T follicular helper cell (primary cell): ENCODE results near the gene CHRNA3.

Experiments used
- DNase-seq: peaks from one replicate; pipeline ENCODE4 v3.0.0-alpha.2; 2020; ENCODE audit warnings: low read depth
- total RNA-seq, 2 experiments: gene quantifications; one replicate each; lab custom pipeline; 2026; lab: John Stamatoyannopoulos, UW

CHRNA3 gene
- 0 reads per million in 2 experiments for total RNA-seq

DNA sequence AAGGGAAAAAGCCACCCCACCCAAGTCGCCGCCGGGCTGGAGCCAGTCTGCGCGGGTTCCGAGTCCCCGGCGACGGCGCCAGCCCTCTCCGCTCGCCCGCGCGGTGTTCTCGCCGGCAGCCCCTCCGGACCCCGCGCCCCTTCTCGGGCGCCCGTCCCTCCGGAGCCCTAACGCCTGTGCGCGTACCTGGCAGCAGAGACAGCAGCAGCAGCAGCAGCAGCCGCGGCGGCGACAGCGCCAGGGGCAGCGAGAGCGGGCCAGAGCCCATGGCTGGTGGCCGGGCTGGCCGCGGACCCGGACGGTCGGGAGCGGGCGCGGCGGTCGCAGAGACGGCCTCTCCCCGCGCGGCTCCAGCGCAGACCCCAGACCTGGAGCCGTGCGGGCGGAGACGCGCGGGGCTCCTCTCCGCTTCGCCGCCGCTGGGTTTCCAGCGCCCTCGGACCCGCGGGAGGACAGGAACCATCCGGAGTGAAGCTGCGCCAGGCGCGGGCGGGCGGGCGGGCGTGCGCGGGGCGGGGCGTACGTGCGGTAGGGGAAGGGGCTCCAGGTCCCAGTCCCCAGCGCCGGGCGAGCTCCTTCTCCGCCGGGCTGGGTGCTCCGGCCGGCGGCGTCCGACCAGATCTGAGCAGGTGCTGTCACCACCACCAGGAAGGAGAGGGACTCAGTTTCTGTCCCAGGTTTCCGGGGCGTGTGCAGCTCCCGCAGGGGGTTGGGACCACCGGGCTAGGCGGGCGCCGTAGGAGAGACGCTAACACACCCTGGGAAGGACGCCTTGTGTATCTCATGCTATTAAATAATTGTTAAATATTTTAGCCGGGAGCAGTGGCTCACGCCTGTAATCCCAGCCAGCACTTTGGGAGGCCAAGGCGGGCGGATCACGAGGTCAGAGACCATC, at the start of gene CHRNA3:
TSS of gene CHRNA3 (minus strand) at position 470 of the 895 bp plus-strand sequence. CDS start at position 268, 202 bp downstream.
- no peak for DNase-seq

DNA sequence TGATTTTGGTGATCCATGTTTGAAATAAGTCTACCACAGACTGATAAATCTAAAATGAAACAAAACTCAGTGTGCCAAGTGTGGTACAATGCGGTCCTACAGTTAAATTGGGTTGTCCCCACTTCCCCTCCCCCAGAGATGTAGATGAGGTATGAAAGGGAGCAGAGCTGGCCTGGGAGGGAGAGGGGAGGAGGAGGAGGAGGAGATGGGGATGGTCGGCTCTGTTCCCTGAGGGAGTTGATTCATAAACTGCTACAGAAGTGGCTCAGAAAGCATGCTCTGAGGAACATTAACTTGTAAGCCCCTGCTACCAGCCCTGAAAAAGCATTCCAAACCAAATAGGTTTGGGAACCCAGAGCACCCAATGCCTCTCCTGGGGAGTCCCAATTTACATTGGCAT, 48.2 kb upstream of the CHRNA3 start:
- DNase-seq, result no peak

DNA sequence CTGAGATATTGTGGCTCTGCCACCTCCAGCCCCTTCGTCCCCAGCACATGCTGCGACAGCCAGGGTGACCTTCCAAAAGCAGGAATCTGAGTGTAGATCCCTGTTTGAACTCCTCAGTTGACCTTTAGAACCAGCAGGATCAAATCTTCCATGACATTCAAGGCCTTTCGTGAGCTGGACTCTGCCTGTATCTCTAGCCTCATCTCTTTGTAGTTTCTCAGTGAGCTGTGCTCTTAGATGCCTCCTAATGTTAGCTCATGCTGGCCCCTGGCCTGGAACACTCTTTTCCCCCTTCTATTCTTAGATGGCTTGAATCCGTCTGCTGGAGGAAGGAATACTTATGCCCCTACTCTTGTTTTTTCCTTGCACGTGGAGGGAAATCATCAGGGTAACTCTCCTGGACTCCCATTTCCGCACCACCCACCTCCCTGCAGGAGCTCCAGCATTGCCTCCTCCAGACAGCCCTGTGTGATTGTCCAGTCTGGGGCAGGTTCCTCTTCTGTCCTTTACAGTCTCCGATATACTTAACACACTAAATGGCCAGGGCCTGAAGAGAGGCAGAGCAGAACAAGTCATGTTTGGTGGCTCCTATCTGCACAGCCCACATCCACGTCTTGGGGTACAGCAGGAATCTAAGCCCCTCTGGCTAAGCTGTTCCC, 46.9 kb upstream of the CHRNA3 start:
- DNase-seq, result no peak

DNA sequence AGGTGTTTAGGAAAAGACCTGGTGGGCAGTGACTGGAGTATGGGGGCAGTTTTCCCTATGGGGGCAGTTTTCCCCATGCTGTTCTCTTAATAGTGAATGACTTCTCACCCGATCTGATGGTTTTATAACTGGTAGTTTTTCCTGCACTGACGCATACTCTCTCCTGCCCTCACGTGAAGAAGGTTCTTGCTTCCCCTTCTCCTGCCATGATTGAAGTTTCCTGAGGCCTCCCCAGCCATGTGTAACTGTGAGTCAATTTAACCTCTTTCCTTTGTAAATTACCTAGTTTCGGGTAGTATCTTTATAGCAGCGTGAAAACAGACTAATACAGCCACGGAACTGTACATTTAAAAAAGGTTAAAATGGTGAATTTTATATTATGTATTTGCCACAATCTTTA, 45.2 kb upstream of the CHRNA3 start:
- no peak for DNase-seq

DNA sequence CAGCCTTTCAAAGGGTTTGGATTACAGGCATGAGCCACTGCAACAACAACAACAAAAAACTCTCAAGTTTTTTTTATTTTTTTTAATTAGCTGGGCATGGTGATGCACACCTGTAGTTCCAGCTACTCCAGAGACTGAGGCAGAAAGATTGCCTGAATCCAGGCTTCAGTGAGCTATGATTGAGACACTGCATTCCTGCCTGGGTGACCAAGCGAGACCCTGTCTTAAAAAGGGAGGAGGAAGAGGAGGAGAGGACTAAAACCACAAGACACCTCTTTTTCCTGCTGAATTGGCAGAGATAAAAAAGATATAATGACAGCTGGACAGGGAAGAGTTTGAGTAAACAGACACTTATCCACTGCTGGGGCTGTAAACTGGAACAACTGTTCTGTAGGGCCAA, 42.9 kb upstream of the CHRNA3 start:
- no peak for DNase-seq

DNA sequence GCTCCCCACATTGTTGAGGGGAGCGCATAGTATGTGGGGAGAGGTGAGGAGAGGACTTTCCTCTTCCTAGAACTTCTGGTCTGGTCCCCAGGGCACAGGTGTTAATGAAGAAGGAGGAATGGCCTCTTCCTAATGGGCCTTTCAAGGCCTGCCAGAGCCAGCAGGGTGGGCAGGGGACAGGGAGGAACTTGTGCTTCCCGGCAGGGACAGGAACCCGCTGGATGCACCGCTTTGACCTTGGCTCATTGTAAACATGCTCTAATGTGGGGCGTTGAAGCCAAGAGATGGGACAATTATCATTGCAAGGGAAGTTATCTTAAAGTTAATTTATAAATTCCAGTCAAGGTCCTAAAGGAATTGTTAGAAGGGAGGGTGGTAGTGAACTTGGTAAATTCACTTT, 41.2 kb upstream of the CHRNA3 start:
- no peak for DNase-seq

DNA sequence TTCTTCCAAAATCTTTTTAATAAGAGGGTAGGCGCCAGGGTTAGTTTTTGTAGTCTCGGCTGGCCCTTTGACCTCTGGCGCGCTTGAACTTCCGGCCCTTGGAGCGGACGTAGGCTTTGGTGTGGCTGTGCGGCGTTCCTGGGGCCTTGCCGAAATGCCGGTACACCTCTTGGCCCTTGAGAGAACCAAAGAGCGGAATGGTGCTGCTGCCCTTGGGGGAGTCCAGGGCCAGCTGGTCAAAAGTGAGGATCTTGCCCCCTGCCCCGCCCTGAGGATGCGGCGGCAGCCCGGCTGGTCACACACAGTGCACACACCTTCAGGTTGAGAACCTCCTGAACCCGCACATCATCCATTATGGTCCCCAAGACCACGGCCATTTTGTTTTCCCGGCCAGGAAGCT, 40.2 kb upstream of the CHRNA3 start:
- DNase-seq, result no peak

DNA sequence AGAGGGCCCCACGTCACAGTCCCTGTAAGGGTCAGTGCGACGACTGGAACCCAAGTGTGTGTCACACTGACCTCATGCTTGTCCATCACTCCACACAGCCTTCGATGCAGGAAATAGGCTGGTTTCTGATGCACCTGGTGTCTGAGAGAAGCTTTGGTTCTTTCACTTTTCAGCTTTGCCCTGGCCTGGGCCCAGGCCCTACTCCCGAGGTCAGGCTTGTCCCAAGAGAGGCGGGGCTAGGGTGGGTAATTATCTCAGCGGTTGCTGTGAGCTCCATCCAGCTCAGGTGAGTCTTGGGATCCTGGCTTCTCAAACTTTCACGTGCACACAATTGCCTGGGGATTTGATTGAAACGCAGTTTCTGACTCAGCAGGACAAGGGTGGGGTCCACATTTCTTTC, 39.8 kb upstream of the CHRNA3 start:
- DNase-seq, result no peak

DNA sequence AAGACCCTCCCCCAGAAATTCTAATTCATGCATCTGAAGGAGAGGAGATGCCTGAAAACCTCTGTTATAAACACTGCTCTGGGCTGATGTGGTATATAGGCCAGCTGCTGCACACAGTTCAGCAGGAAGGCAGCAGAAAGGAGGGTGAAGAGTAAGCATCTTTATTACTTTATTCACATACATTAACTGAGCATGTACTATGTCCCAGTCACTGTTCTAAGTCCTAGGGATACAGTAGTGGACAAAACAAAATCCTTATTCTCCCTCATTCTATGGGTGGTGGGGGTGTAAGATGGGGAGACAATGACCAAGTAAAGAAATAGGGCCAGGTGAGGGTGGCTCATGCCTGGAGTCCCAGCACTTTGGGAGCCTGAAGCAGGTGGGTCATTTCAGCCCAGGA, 38.0 kb upstream of the CHRNA3 start:
- no peak for DNase-seq

DNA sequence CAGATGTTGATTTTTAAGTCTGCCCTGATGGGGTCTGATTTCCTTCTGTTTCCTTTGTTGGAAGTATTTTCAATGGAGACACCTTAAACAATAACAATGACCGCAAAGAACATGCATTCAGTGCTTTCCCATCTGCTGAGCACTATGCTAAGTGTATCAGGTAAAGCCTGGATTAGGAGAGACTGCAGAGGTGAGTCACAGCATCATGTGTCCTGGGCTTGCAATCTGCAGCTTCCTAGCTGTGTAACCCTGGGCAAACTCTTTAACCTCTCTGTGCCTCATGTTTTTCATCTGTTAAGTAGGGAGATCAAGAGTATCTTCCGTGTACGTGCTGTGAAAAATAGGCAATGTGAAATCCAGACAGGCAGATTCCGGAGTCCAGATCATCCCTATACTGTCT, 33.5 kb upstream of the CHRNA3 start:
- no peak for DNase-seq

DNA sequence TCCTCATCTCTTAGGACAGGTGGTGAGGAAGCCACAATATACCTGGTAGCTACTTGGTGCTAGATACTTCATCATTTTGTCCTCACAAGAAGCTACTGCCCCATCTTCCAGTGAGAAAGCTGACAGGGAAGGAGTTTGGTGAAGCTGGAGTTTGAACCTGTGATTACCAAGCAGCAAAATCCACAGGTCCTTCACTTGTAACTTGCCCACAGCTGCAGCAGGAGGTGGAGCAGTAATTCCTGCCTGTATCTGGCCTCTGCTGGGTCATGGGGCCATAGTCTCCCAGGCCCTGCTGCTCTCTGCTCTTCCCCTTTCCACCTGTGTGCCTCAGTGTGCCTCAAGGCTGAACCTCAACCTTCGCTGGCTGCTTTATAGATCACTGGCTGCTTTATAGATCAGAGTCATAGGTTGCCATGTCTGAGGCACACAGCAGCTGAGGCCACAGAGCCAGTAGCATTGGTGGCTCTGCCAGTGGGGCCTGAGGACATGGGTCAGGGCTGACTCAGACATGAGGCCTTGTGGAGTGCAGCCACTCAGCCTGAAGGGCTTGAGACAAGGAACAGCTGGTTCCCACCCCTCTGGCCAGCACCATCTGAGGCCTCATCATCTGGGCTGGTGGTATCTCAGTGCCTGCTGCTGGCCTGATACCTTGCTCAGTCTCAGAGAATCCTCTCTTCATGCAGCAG, 31.3 kb upstream of the CHRNA3 start:
- no peak for DNase-seq

DNA sequence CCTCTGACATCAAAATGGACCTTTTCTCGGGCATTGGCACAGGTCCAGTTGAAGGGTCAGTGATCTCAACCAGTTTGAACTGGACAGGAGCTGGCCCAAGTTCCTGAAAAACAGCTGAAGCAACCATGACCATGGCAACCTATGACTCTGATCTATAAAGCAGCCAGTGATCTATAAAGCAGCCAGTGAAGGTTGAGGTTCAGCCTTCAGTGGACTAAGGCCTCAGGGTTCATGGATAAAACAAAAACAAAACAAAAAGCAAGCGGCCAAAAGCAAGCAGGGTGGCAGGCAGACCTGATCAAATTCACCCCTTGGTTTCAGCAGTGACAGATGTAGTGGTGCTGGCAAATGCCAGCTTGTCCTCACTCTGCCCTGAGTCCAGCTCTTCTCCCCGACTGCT, 30.2 kb upstream of the CHRNA3 start:
- no peak for DNase-seq

DNA sequence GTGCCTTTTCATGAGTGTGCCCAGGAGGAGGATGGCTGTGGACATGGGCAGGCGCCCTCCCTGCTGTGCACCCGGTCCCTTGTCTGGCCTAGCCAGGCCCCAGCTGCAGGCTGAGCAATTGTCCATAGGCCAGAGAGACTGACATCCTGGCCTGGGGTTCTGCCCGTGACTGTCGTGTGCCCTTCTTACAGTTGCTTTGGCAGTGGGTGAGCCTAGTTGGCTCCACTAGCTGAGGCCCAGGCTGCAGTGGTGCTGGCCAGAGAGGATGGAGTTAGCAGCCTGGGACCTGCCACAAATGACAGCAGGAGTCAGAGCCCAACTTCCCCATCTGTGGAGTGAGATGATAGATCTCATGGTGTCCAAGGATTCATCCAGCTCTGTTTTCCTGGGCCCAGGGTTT, 29.2 kb upstream of the CHRNA3 start:
- DNase-seq, result no peak

DNA sequence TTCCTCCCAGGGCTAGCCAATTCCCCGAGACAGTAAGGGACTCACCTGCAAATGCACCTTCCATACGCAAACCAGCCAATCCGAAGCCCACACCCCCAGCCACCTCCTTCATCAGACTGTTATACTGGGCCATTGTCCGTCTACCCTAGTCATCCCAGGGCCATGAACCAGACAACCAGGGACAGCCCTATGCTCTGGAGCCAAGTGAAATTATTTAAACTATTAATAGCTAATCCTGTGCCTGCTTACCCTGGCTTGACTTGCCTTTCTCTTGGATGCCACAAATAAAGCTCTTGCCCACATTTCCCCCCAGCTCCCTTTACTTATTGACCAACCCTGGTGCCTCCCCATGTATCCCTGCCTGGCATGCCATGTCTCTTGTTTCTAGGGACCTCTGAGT, 24.2 kb upstream of the CHRNA3 start:
- no peak for DNase-seq

DNA sequence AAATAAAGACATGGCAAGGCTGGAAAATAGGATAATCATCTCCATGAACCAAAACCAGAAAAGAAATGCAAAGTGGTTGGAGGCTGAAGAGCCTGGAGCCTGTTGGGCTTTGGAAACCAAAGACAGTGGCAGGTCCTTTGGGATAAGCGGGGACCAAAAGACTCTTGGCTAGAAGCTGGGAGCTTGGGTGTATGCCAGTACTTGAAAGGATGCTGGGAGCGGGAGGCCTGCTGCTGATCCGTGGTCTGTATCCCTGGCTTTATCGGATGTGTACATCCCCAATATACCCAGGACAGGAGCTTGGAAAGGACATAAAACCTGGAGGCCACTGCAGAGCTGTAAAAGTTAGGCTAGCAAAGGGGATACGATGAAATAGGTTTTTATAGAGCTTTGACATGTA, 21.5 kb upstream of the CHRNA3 start:
- no peak for DNase-seq

DNA sequence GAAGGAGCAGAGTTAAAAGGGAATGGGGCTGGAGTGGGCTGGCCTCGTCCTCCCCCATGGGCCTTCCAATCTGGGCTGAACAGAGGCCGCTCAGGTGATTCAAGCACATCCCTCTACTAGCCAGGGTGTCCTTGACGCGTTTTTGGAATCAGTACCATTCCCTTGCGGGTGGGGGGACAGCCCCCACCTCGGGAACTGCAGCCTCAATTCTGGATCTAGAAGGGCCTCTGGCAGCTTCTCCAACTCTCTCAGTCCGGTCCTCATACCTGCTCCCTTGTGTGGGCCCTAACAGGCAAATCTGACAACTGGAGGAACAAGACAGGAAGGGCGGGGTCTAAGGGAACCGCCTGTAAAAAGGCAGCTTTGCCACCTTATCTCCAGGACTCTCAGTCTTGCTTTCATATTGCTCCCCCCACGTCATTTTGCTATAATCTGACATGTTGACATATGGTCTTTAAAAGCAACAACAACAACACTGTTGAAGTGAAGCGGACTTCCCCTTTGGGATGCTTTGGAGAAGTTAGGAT, 21.0 kb upstream of the CHRNA3 start:
- DNase-seq, result no peak

DNA sequence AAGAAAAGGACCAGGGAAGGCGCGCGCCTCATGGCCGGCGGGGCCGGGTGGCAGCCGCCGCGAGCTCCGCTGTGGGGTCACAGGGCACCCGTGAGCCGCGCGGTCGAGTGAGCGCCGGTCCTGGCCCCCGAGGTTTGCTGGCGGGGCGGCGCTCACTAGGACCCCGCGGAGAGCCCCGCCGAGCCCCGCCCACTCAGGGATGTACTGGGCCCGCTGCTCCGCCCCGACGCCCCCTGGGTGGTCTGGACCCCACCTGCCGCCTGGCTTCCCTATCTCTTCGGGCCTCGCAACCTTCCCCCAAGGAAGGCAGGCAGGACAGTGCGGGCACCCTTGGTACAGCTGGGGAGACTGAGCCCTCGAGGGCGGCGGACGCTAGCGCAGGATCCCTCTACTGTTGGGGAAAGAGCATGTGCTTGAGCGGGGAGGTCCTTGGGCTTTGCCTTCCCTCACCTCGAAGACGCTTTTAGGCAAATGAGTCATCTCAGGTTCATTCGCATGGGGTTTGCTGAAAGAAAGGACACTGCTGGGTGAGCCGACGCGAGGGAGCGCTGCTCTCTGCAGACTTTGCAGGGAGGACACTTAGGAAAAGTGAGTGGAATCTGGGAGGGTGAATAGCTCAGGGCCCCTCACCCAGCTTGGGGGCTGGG, 20.4 kb upstream of the CHRNA3 start, which contains the start of gene CHRNB4:
TSS of gene CHRNB4 (minus strand) at position 109 of the 647 bp plus-strand sequence. CDS start at position 32, 77 bp downstream.
- DNase-seq, result no peak

DNA sequence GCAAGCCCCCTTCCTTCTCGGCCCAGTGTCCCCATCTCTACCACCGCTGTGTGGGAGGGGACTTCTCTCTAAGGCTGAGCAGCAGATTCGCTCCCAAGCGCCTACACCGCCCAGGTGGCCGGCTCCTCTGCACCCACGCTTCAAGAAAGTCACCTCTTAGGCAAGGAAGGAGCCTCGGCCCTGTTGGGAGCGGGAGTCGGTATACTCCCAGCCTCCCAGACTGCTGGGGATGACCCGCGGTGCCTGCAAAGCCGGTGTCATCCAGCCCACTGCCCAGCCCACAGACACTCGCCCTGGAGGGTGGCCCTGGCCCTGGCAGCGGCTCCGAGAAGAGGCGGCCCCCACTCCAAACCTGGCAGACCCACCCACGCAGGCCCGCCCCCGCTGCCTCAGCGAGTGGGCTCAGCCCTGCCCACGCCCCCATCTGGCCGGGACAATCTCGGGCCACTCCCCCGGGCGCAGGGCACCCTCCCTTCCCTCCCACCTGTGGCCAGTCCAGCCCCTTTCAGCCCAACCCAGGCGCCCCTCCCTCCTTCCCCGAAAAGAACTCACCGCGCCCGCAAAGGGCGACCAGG, 19.8 kb upstream of the CHRNA3 start:
- DNase-seq, result no peak

DNA sequence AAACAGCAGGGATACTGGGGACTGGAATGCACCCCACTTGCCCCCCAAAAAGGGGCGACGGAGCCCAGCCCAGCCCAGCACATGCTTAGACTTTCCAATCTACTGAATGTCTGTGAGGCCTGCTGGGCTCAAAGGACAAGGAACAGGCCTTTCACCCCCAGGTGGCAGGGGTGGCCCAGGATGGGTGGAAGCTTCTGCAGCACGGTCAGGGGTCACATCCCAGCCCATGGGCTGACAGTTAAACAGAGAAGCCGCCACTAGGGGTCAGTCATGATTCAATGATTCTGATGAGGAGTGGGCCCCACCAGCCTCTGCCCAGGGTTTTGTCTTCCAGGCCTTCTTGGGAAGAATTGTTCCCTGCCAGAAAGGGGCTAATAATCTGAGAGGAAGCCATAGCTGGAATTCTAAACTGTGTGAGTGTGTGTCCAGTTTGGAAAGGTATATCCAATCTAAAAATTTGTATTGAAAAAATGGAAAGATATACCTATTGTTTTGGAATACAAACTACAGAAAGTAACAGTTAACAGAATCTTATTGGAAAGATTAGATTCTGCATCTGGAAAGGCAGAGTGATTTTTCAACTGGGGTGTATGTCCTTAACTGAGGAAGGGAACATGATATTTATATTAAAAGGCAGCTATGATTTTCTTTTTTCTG, 18.0 kb upstream of the CHRNA3 start:
- DNase-seq, result peak; percentile 15

DNA sequence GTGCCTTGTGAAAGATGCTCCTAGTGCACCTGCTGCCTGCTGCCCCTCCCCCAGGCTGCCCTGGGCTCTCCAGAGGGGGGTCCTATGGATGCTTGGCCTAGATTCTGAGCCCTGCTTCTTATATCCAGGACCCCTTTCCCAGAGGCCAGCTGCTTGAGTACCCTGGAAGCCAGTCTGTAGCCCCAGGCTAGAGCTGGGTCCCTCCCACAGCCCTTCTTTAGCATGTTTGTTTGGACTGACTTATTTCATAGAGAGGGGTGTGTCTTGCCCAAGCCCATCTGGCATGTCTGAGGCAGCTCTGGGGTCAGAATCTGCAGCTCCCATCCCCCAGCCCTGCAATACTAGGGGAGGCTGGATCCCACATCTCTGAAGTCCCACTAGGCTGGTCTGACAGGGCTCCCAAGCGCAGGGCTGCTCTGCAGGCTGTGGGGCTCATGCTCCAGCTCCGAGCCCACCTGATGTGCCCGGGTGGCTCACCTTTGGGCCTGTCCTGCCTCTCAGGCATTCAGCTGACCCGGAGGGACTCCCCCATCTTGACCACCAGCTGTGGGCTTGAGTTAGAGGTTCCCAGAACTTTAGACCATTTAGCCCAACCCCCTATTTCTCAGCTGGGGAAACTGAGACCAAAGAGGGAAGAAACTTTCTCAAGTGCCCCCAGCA, 17.1 kb upstream of the CHRNA3 start:
- DNase-seq, result no peak
